ENCODE results near the gene ATP9A. TPM values are rescaled to one million over a fixed set of nuclear protein-coding genes. Genes with fewer than 3 reads are reported as not detected.

Gene ATP9A
- total and polyA plus RNA-seq, 2 donors (not counting 3 experiments of a cell fraction or from before 2014, with no cell fraction given) = 20.9 to 41.5 TPM

DNA sequence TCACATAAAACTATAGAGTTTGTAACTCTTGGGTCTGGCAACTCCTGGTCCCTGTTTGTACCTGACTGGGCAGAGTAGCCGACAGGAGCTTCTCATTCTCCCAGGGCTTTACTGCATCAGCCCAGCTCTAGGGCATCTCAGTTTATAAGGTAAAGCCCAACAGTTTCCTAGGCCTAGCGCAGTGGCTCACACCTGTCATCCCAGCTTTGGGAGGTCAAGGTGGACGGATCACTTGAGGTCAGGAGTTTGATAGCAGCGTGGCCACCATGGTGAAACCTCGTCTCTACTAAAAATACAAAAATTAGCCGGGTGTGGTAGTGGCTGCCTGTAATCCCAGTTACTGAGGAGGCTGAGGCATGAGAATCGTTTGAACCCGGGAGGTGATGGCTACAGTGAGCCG, 47.8 kb downstream of the ATP9A start:
- CTCF ChIA-PET = no interaction called here

More for the DNA sequence above, 47.8 kb downstream of the ATP9A start:
- Histone ChIP-seq H2AFZ (ENCODE audit: low read depth, low read length) (no peak overlapping the region), H3K27ac (ENCODE audit: insufficient read depth, low read depth, low read length) (no peak overlapping the region), H3K27me3 (ENCODE audit: control insufficient read depth in 2 of 2, insufficient read depth in 2 of 2, low read length in 2 of 2) (no peaks in the 10 kb centered on the region), H3K9me3 (replicated peaks; ENCODE audit: control insufficient read depth, insufficient read depth, low read length) (no peaks in the 10 kb centered on the region), H3K4me1 (ENCODE audit: control insufficient read depth, extremely low read depth, insufficient read depth, low read length) (no peaks in the 10 kb centered on the region), H3K9me1 (replicated peaks; ENCODE audit: control insufficient read depth, extremely low read depth, insufficient read depth, low read length) (no peaks in the 10 kb centered on the region), H3K79me2 (ENCODE audit: control insufficient read depth, insufficient read depth, low read length) (no peaks in the 10 kb centered on the region), H3K4me2 (ENCODE audit: insufficient read depth, low read length) (no peak overlapping the region), H4K20me1 (replicated peaks; ENCODE audit: control insufficient read depth, extremely low read depth, insufficient read depth, low read length) (no peaks in the 10 kb centered on the region), H3K36me3 (ENCODE audit: control insufficient read depth in 2 of 2, extremely low read depth in 1 of 2, insufficient read depth in 2 of 2, low read length in 2 of 2) (peaks cover 0 to 4% of the 10 kb centered on the region in 2 experiments), H3K4me3 (replicated peaks in 1 of 3; ENCODE audit: insufficient read depth in 1 of 3, low read depth in 1 of 3, low read length in 3 of 3) (no peak overlapping the region), H3K9ac (replicated peaks; ENCODE audit: extremely low read depth, insufficient read depth, low read length) (no peak overlapping the region)
- intact Hi-C loops (cut with micrococcal nuclease) (no loop called here), dilution Hi-C loops (cut with MboI; ENCODE audit: extremely low pct_ligation_motif_present, low sequenced_read_pairs) (no loop called here)
- TF ChIP-seq GATA2 (IDR thresholded peaks at IDR 0.05; ENCODE audit: insufficient read depth, insufficient read length, low read depth, low read length) (no peak), POLR2A (IDR thresholded peaks at IDR 0.05; ENCODE audit: low read depth, low read length) (no peak), FOS (IDR thresholded peaks at IDR 0.05; ENCODE audit: borderline replicate concordance, insufficient read depth, low read length) (no peak), MYC (IDR thresholded peaks at IDR 0.05; ENCODE audit: low read depth, low read length) (no peak), EZH2 (IDR thresholded peaks at IDR 0.05; ENCODE audit: borderline replicate concordance, low read depth, low read length, severe bottlenecking) (no peak), JUN (IDR thresholded peaks at IDR 0.05; ENCODE audit: borderline replicate concordance, insufficient read depth, insufficient read length, low read depth) (no peak), POLR2AphosphoS5 (IDR thresholded peaks at IDR 0.05; ENCODE audit: insufficient read depth, low read depth, low read length) (no peak)
- TF ChIP-seq, protein P1, sequence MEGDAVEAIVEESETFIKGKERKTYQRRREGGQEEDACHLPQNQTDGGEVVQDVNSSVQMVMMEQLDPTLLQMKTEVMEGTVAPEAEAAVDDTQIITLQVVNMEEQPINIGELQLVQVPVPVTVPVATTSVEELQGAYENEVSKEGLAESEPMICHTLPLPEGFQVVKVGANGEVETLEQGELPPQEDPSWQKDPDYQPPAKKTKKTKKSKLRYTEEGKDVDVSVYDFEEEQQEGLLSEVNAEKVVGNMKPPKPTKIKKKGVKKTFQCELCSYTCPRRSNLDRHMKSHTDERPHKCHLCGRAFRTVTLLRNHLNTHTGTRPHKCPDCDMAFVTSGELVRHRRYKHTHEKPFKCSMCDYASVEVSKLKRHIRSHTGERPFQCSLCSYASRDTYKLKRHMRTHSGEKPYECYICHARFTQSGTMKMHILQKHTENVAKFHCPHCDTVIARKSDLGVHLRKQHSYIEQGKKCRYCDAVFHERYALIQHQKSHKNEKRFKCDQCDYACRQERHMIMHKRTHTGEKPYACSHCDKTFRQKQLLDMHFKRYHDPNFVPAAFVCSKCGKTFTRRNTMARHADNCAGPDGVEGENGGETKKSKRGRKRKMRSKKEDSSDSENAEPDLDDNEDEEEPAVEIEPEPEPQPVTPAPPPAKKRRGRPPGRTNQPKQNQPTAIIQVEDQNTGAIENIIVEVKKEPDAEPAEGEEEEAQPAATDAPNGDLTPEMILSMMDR (IDR thresholded peaks at IDR 0.05; ENCODE audit: extremely low read depth in 1 of 2, insufficient read depth in 1 of 2, low read depth in 1 of 2, low read length in 2 of 2) = no peak
- TF ChIP-seq, protein P2, sequence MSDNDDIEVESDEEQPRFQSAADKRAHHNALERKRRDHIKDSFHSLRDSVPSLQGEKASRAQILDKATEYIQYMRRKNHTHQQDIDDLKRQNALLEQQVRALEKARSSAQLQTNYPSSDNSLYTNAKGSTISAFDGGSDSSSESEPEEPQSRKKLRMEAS (IDR thresholded peaks at IDR 0.05; ENCODE audit: insufficient read depth, insufficient read length) = no peak
- DNase-seq (ENCODE audit: low read depth, low spot score) (no peak), FAIRE-seq (no peak)
- no TSS peak for BruUV-seq (replicated peaks)
- POLR2A ChIA-PET = no interaction called here
